CD4-positive, alpha-beta memory T cell (primary cell): ENCODE results near the gene SOX6. TPM values are rescaled to one million over a fixed set of nuclear protein-coding genes. Genes with fewer than 3 reads are reported as not detected.

Experiments
- CTCF ChIA-PET: fragments of 350-600 bp; sonication (Branson Sonifier 250); formaldehyde crosslinking; loops from one replicate; lab custom pipeline; 2021; ENCODE audit warnings: inconsistent platforms; ENCODE audit not compliant: partially characterized antibody; lab: Charles Lee
- POLR2A ChIA-PET: fragments of 350-600 bp; sonication (Branson Sonifier 250); formaldehyde crosslinking; loops from one replicate; lab custom pipeline; 2021; ENCODE audit not compliant: partially characterized antibody; lab: Charles Lee
- DNase-seq, 5 donors: peaks; one replicate each; pipeline versions ENCODE4 v3.0.0 to v3.0.0-alpha.2; 2020 to 2022; ENCODE audit warnings: mixed read lengths in 1 of 5
- H3K27ac ChIP-seq: one replicate; pipeline ENCODE4 v1.7.0; 2013; ENCODE audit warnings: low read depth, low read length
- H3K27me3 ChIP-seq: 2 replicates; pipeline ENCODE4 v1.7.0; 2013; ENCODE audit warnings: mild to moderate bottlenecking, low read length, moderate library complexity; ENCODE audit not compliant: insufficient read depth
- H3K36me3 ChIP-seq: 2 replicates; pipeline ENCODE4 v1.7.0; 2013; ENCODE audit warnings: mild to moderate bottlenecking, low read length, moderate library complexity; ENCODE audit not compliant: insufficient read depth
- H3K4me1 ChIP-seq: 2 replicates; pipeline ENCODE4 v1.7.0; 2013; ENCODE audit warnings: mild to moderate bottlenecking, low read length, moderate library complexity; ENCODE audit not compliant: insufficient read depth
- H3K4me3 ChIP-seq, 2 donors: one replicate each; pipeline ENCODE4 v1.7.0; 2013; ENCODE audit warnings: low read length in 2 of 2, mild to moderate bottlenecking in 1 of 2
- H3K9me3 ChIP-seq, 2 donors: one replicate each; pipeline ENCODE4 v1.7.0; 2013; ENCODE audit warnings: low read length in 2 of 2, control low read depth in 1 of 2; ENCODE audit not compliant: control insufficient read depth in 1 of 2
- H3K27ac Mint-ChIP-seq, 7 donors: one replicate each; pipeline ENCODE4 v1.8.0; 2020 to 2021; ENCODE audit warnings: mixed read lengths in 7 of 7, mild to moderate bottlenecking in 6 of 7, inconsistent platforms in 3 of 7, moderate library complexity in 3 of 7
- H3K27me3 Mint-ChIP-seq, 2 donors: one replicate each; pipeline ENCODE4 v1.8.0; 2020 to 2021; ENCODE audit warnings: mixed read lengths in 2 of 2
- H3K36me3 Mint-ChIP-seq, 2 donors: one replicate each; pipeline ENCODE4 v1.8.0; 2020 to 2021; ENCODE audit warnings: mixed read lengths in 2 of 2, inconsistent platforms in 1 of 2, mild to moderate bottlenecking in 1 of 2
- H3K4me1 Mint-ChIP-seq, 4 donors: one replicate each; pipeline ENCODE4 v1.8.0; 2020 to 2021; ENCODE audit warnings: mixed read lengths in 4 of 4, mild to moderate bottlenecking in 1 of 4
- H3K4me3 Mint-ChIP-seq, 8 donors: one replicate each; pipeline ENCODE4 v1.8.0; 2020 to 2021; ENCODE audit warnings: mixed read lengths in 8 of 8, mild to moderate bottlenecking in 7 of 8, moderate library complexity in 6 of 8, inconsistent platforms in 3 of 8
- H3K9me3 Mint-ChIP-seq, 8 donors: one replicate each; pipeline ENCODE4 v1.8.0; 2020 to 2021; ENCODE audit warnings: mixed read lengths in 8 of 8, mild to moderate bottlenecking in 5 of 8, inconsistent platforms in 3 of 8, moderate library complexity in 1 of 8
- intact Hi-C: fragments of 100-400 bp; cut with micrococcal nuclease; formaldehyde crosslinking; loops from one replicate; pipeline ENCODE4 v1.15.1; 2023
- polyA plus RNA-seq, 2 donors: library from polyadenylated mRNA; unstranded; fragments of 300-500 nt; fragmentation: Illumina TruSeq; gene quantifications; one replicate each; pipeline ENCODE4 v1.2.3, GENCODE V29; 2021
- total RNA-seq, 2 experiments: library from RNA; stranded (reverse); gene quantifications; one replicate each; pipeline ENCODE4 v1.2.3, GENCODE V29; 2021

The SOX6 gene
- total and polyA plus RNA-seq, 4 experiments from 2014 or later: not detected

- no peaks in the 10 kb centered on the region for H3K36me3 Mint-ChIP-seq
- no peaks in the 10 kb centered on the region for H3K27me3 Mint-ChIP-seq
- H3K4me3 ChIP-seq: no peak overlapping the region
- DNase-seq: no peak
- H3K27me3 ChIP-seq: no peaks in the 10 kb centered on the region
- no peaks in the 10 kb centered on the region for H3K36me3 ChIP-seq
- CTCF ChIA-PET: no interaction called here
- peaks cover 0 to 9% (median 0%) of the 10 kb centered on the region in 8 donors for H3K9me3 Mint-ChIP-seq
- no peaks in the 10 kb centered on the region for H3K4me1 ChIP-seq
- no peaks in the 10 kb centered on the region for H3K9me3 ChIP-seq
- POLR2A ChIA-PET: no interaction called here
- no peak overlapping the region for H3K27ac Mint-ChIP-seq
- H3K27ac ChIP-seq: no peak overlapping the region
- intact Hi-C loops: no loop called here
- no peaks in the 10 kb centered on the region for H3K4me1 Mint-ChIP-seq
- H3K4me3 Mint-ChIP-seq: no peak overlapping the region
These were observed 343.1 kb downstream of the SOX6 start for GRCh38 chr11:16013242-16013641.

GRCh38 chr11:16012125-16012751 lies 344.1 kb downstream of the SOX6 start:
- no peaks in the 10 kb centered on the region for H3K36me3 Mint-ChIP-seq
- Histone ChIP-seq H3K27me3 (no peaks in the 10 kb centered on the region), H3K4me3 (no peak overlapping the region), H3K36me3 (no peaks in the 10 kb centered on the region), H3K27ac (no peak overlapping the region), H3K9me3 (no peaks in the 10 kb centered on the region), H3K4me1 (no peaks in the 10 kb centered on the region)
- H3K27me3 Mint-ChIP-seq: no peaks in the 10 kb centered on the region
- no peak overlapping the region for H3K4me3 Mint-ChIP-seq
- intact Hi-C loops: no loop called here
- ChIA-PET POLR2A (no interaction called here), CTCF (no interaction called here)
- DNase-seq: no peak
- H3K27ac Mint-ChIP-seq: no peak overlapping the region
- no peaks in the 10 kb centered on the region for H3K4me1 Mint-ChIP-seq
- H3K9me3 Mint-ChIP-seq: peaks cover 0 to 9% (median 0%) of the 10 kb centered on the region in 8 donors

GRCh38 chr11:16011396-16011795 lies 344.9 kb downstream of the SOX6 start:
- intact Hi-C loops: no loop called here
- Histone ChIP-seq H3K4me1 (no peaks in the 10 kb centered on the region), H3K9me3 (no peaks in the 10 kb centered on the region), H3K27ac (no peak overlapping the region), H3K27me3 (no peaks in the 10 kb centered on the region), H3K36me3 (no peaks in the 10 kb centered on the region), H3K4me3 (no peak overlapping the region)
- no peaks in the 10 kb centered on the region for H3K4me1 Mint-ChIP-seq
- POLR2A ChIA-PET: no interaction called here
- no peak overlapping the region for H3K4me3 Mint-ChIP-seq
- no peak for DNase-seq
- peaks cover 0 to 8% (median 0%) of the 10 kb centered on the region in 8 donors for H3K9me3 Mint-ChIP-seq
- CTCF ChIA-PET: no interaction called here
- no peak overlapping the region for H3K27ac Mint-ChIP-seq
- H3K27me3 Mint-ChIP-seq: no peaks in the 10 kb centered on the region
- H3K36me3 Mint-ChIP-seq: no peaks in the 10 kb centered on the region

GRCh38 chr11:16009021-16009420 lies 347.3 kb downstream of the SOX6 start:
- H3K27me3 Mint-ChIP-seq: no peaks in the 10 kb centered on the region
- H3K36me3 Mint-ChIP-seq: no peaks in the 10 kb centered on the region
- no peak overlapping the region for H3K27ac ChIP-seq
- no peaks in the 10 kb centered on the region for H3K9me3 ChIP-seq
- H3K4me3 ChIP-seq: no peak overlapping the region
- no peaks in the 10 kb centered on the region for H3K4me1 Mint-ChIP-seq
- no peaks in the 10 kb centered on the region for H3K27me3 ChIP-seq
- H3K27ac Mint-ChIP-seq: no peak overlapping the region
- intact Hi-C loops: no loop called here
- ChIA-PET CTCF (no interaction called here), POLR2A (no interaction called here)
- peaks cover 0 to 6% (median 0%) of the 10 kb centered on the region in 8 donors for H3K9me3 Mint-ChIP-seq
- no peaks in the 10 kb centered on the region for H3K36me3 ChIP-seq
- no peaks in the 10 kb centered on the region for H3K4me1 ChIP-seq
- H3K4me3 Mint-ChIP-seq: no peak overlapping the region
- no peak for DNase-seq

GRCh38 chr11:16007514-16007913 lies 348.8 kb downstream of the SOX6 start:
- CTCF ChIA-PET: no interaction called here
- H3K36me3 ChIP-seq: no peaks in the 10 kb centered on the region
- H3K4me1 ChIP-seq: no peaks in the 10 kb centered on the region
- no peak overlapping the region for H3K4me3 Mint-ChIP-seq
- H3K4me3 ChIP-seq: no peak overlapping the region
- no peaks in the 10 kb centered on the region for H3K27me3 ChIP-seq
- peaks cover 0 to 6% (median 0%) of the 10 kb centered on the region in 8 donors for H3K9me3 Mint-ChIP-seq
- H3K36me3 Mint-ChIP-seq: no peaks in the 10 kb centered on the region
- no peaks in the 10 kb centered on the region for H3K27me3 Mint-ChIP-seq
- no peak for DNase-seq
- no peaks in the 10 kb centered on the region for H3K9me3 ChIP-seq
- POLR2A ChIA-PET: no interaction called here
- H3K27ac Mint-ChIP-seq: no peak overlapping the region
- no peaks in the 10 kb centered on the region for H3K4me1 Mint-ChIP-seq
- H3K27ac ChIP-seq: no peak overlapping the region
- intact Hi-C loops: no loop called here

GRCh38 chr11:16002942-16003341 lies 353.4 kb downstream of the SOX6 start:
- Histone ChIP-seq H3K4me3 (no peak overlapping the region), H3K4me1 (no peaks in the 10 kb centered on the region), H3K9me3 (no peaks in the 10 kb centered on the region), H3K36me3 (no peaks in the 10 kb centered on the region), H3K27me3 (no peaks in the 10 kb centered on the region), H3K27ac (no peak overlapping the region)
- DNase-seq: no peak
- ChIA-PET POLR2A (no interaction called here), CTCF (no interaction called here)
- Mint-ChIP-seq H3K4me3 (no peak overlapping the region), H3K27me3 (no peaks in the 10 kb centered on the region), H3K27ac (no peak overlapping the region), H3K4me1 (peaks cover 0 to 2% (median under 1%) of the 10 kb centered on the region in 4 donors), H3K36me3 (no peaks in the 10 kb centered on the region), H3K9me3 (peaks cover 0 to 2% (median 0%) of the 10 kb centered on the region in 8 donors)
- intact Hi-C loops: no loop called here

GRCh38 chr11:16001899-16002426 lies 354.4 kb downstream of the SOX6 start:
- Mint-ChIP-seq H3K36me3 (no peaks in the 10 kb centered on the region), H3K27ac (no peak overlapping the region), H3K4me1 (peaks cover 0 to 2% (median under 1%) of the 10 kb centered on the region in 4 donors), H3K9me3 (peaks cover 0 to 2% (median 0%) of the 10 kb centered on the region in 8 donors), H3K27me3 (no peaks in the 10 kb centered on the region), H3K4me3 (no peak overlapping the region)
- no peaks in the 10 kb centered on the region for H3K4me1 ChIP-seq
- ChIA-PET POLR2A (no interaction called here), CTCF (no interaction called here)
- H3K4me3 ChIP-seq: no peak overlapping the region
- no peaks in the 10 kb centered on the region for H3K27me3 ChIP-seq
- no peaks in the 10 kb centered on the region for H3K36me3 ChIP-seq
- no peaks in the 10 kb centered on the region for H3K9me3 ChIP-seq
- no peak overlapping the region for H3K27ac ChIP-seq
- intact Hi-C loops: no loop called here
- no peak for DNase-seq
